Tibial nerve (tissue), 4 donors: Measurements from ENCODE around the gene KAZN. TPM values are rescaled to one million over a fixed set of nuclear protein-coding genes. Genes with fewer than 3 reads are reported as not detected.

Source experiments
- DNase-seq, 2 donors: peaks; one replicate each; pipeline ENCODE4 v3.0.0-alpha.2; 2019; ENCODE audit warnings: low spot score in 2 of 2
- H3K27ac ChIP-seq, 4 donors: fragments of 200-600 bp; sonication (generic) in 3 of 4; one replicate each; pipeline ENCODE4 v1.5.1; 2017 to 2019; ENCODE audit warnings: mild to moderate bottlenecking in 1 of 4
- H3K27me3 ChIP-seq, 2 donors: fragments of 200-600 bp; sonication (generic) in 1 of 2; one replicate each; pipeline versions ENCODE4 v1.5.1 to v1.6.0; 2017 to 2019
- H3K36me3 ChIP-seq, 3 donors: fragments of 200-600 bp; sonication (generic); one replicate each; pipeline ENCODE4 v1.5.1; 2018 to 2019
- H3K4me1 ChIP-seq, 4 donors: fragments of 200-600 bp; sonication (generic) in 3 of 4; one replicate each; pipeline ENCODE4 v1.5.1; 2017 to 2019
- H3K4me3 ChIP-seq, 4 donors: fragments of 200-600 bp; sonication (generic) in 3 of 4; one replicate each; pipeline ENCODE4 v1.5.1; 2017 to 2019; ENCODE audit warnings: mild to moderate bottlenecking in 1 of 4, moderate library complexity in 1 of 4
- H3K9me3 ChIP-seq, 4 donors: fragments of 200-600 bp; sonication (generic) in 3 of 4; one replicate each; pipeline ENCODE4 v1.5.1; 2017 to 2019
- EP300 ChIP-seq, 2 donors: sonication (generic); formaldehyde crosslinking; IDR thresholded peaks; one replicate each; pipeline ENCODE4 v1.6.1; 2017; ENCODE audit warnings: antibody characterized with exemption in 2 of 2, mild to moderate bottlenecking in 1 of 2
- POLR2A ChIP-seq, 2 donors: fragments of 450-650 bp; IDR thresholded peaks; one replicate each; pipeline ENCODE4 v1.6.1; 2017; ENCODE audit warnings: antibody characterized with exemption in 2 of 2, mild to moderate bottlenecking in 2 of 2, moderate library complexity in 2 of 2
- WGBS, 2 donors: methylation state at CpG; one replicate each; pipeline ENCODE4 v1.1.5; 2018; 5-methylcytosine and 5-hydroxymethylcytosine counted together
- total RNA-seq, 4 donors: library from RNA; depleted of rRNA; stranded (reverse); fragments of >200 nt; gene quantifications; one replicate each; pipeline ENCODE4 v1.1.0, GENCODE V29; 2016
- TF ChIP-seq, protein P1 (sequence below), 5 experiments: fragments of 200-600 bp in 3 of 5; fragments of 450-650 bp in 2 of 5; sonication (generic) in 3 of 5; IDR thresholded peaks; one replicate each; pipeline ENCODE4 v1.5.1; 2016 to 2019; ENCODE audit warnings: antibody characterized with exemption in 5 of 5, mild to moderate bottlenecking in 3 of 5, moderate library complexity in 2 of 5

KAZN gene
- total RNA-seq, 4 donors from 2014 or later = 16.0 to 29.2 (median 22.2) TPM

DNA sequence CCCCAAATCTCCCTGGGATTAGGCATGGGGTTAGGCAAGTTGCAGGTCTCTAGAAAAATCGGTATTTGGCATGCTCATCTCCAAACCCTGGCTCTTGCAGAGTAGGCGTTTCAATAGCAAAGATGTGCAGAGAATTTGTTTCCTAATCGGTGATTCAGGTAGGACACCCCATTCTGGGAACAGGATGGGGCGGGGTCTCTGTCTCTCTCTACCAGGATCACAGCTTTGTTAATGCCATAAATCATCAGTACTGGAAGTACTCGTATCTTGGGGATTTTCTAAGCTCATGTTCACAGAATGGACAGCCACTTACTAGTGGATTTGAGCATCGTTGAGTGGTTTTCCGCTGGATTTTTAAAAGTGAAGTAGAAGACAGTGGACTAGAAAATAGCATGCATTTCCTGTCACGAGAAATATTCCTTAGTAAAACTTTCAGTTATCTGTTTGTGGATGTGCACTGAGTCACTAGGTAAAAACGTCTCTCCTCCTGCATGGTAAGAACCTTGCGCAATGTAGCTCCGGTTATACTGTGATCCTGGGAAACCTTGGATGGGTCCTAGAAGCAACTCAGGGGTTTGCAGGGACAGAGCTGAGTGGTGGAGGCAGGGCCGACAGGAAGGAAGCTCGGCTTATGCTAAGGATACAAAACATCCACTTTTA lies 560.2 kb downstream of the KAZN start:
- no peak overlapping the region for H3K4me3 ChIP-seq
- TF ChIP-seq, protein P1, sequence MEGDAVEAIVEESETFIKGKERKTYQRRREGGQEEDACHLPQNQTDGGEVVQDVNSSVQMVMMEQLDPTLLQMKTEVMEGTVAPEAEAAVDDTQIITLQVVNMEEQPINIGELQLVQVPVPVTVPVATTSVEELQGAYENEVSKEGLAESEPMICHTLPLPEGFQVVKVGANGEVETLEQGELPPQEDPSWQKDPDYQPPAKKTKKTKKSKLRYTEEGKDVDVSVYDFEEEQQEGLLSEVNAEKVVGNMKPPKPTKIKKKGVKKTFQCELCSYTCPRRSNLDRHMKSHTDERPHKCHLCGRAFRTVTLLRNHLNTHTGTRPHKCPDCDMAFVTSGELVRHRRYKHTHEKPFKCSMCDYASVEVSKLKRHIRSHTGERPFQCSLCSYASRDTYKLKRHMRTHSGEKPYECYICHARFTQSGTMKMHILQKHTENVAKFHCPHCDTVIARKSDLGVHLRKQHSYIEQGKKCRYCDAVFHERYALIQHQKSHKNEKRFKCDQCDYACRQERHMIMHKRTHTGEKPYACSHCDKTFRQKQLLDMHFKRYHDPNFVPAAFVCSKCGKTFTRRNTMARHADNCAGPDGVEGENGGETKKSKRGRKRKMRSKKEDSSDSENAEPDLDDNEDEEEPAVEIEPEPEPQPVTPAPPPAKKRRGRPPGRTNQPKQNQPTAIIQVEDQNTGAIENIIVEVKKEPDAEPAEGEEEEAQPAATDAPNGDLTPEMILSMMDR (IDR thresholded peaks at IDR 0.05) = no peak
- H3K27me3 ChIP-seq = peaks cover 0 to 10% of the 10 kb centered on the region in 2 donors
- H3K27ac ChIP-seq = no peak overlapping the region
- WGBS, 2 donors = 68 to 70% methylated on average over 13 of the region's 13 CpGs
- DNase-seq = no peak
- H3K4me1 ChIP-seq = peaks cover 0 to 30% (median 3%) of the 10 kb centered on the region in 4 donors
- no peaks in the 10 kb centered on the region for H3K9me3 ChIP-seq
- no peaks in the 10 kb centered on the region for H3K36me3 ChIP-seq

DNA sequence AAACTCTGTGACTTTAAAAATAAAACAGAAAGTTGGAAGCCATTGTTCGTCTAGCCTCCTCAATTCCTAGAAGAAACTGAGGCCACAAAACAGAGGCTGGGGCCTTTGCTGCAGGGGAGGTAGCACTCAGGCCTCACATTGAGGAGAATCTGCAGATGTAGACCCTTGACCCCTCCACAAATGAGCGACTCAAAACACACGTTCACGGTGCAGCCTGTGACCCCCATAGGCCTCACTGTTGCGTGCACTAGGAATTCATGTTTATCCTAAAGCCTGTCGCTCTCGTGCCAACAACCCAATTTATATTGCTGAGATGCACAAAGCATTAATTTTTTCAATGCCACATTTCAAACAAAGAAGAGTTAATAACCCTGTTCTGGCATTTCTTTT lies 560.7 kb downstream of the KAZN start:
- Histone ChIP-seq H3K9me3 (no peaks in the 10 kb centered on the region), H3K27me3 (peaks cover 0 to 10% of the 10 kb centered on the region in 2 donors), H3K4me3 (no peak overlapping the region), H3K4me1 (peaks cover 0 to 25% (median 0%) of the 10 kb centered on the region in 4 donors), H3K27ac (no peak overlapping the region), H3K36me3 (no peaks in the 10 kb centered on the region)
- WGBS, 2 donors = 32 to 45% methylated on average over 7 of the region's 7 CpGs
- no peak for DNase-seq
- no peak for TF ChIP-seq POLR2A (IDR thresholded peaks at IDR 0.05)
- TF ChIP-seq, protein P1 (IDR thresholded peaks at IDR 0.05) = no peak
- TF ChIP-seq EP300 (IDR thresholded peaks at IDR 0.05) = no peak

DNA sequence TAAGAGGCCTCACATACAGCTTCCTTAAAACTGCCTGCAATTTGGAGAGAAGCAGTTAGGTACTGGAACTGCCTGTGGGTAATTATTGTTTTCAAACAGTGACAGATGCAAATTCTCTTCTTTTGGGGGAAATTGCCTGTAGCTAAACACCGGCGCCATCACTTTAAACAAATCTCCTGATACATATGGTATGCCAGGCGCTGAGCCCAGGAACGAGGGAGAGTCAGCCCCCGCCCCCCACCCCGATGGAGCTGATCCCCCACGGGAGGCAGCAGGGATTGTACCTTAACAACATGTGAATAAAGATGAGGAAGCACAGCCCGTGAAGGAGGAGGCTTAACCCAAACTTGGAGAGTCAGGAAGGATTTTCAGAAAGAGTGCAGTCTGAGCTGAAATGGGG lies 562.1 kb downstream of the KAZN start:
- no peak overlapping the region for H3K27ac ChIP-seq
- no peak overlapping the region for H3K4me3 ChIP-seq
- DNase-seq = no peak
- TF ChIP-seq EP300 (IDR thresholded peaks at IDR 0.05) (no peak), POLR2A (IDR thresholded peaks at IDR 0.05) (no peak)
- TF ChIP-seq, protein P1 (IDR thresholded peaks at IDR 0.05) = no peak
- no peaks in the 10 kb centered on the region for H3K27me3 ChIP-seq
- H3K4me1 ChIP-seq = peaks cover 0 to 13% (median 0%) of the 10 kb centered on the region in 4 donors
- no peaks in the 10 kb centered on the region for H3K9me3 ChIP-seq
- WGBS, 2 donors = 43 to 50% methylated on average over 8 of the region's 8 CpGs
- no peaks in the 10 kb centered on the region for H3K36me3 ChIP-seq

DNA sequence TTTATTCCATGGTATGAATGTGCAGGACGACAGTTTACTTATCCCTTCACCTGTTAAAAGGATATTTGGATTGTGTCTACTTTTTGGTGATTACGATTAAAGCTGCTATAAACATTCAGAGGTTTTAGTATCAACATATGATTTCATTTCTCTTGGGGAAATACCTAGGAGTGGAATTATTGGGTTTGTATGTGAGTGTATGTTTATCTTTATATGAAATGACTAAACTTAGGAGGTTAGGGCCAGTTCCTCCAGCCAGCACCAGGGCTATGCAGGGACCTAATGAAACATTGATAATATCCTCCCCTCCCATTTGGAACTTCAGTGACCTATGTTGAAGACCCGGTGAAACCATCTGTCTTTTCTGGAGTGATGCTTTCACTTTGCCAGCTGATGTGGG lies 568.9 kb downstream of the KAZN start:
- no peak for DNase-seq
- Histone ChIP-seq H3K4me3 (no peak overlapping the region), H3K36me3 (no peaks in the 10 kb centered on the region), H3K4me1 (peaks cover 0 to 5% (median 0%) of the 10 kb centered on the region in 4 donors), H3K9me3 (no peaks in the 10 kb centered on the region), H3K27me3 (no peaks in the 10 kb centered on the region), H3K27ac (no peak overlapping the region)
- WGBS, 2 donors = 37 to 42% methylated on average over 3 of the region's 3 CpGs
- TF ChIP-seq, protein P1 (IDR thresholded peaks at IDR 0.05) = no peak
- TF ChIP-seq EP300 (IDR thresholded peaks at IDR 0.05) = no peak
- TF ChIP-seq POLR2A (IDR thresholded peaks at IDR 0.05) = no peak
